GM12878 (cell line): ENCODE data around the gene SLC4A3. TPM values are rescaled to one million over a fixed set of nuclear protein-coding genes. Genes with fewer than 3 reads are reported as not detected.

Experiments used
- ATAC-seq: fragments of 200-7000 bp; cut with Tn5 transposase; 3 replicates; pipeline ENCODE4 v1.9.1; 2020; ENCODE audit warnings: mild to moderate bottlenecking, moderate library complexity
- BruUV-seq: library from RNA; stranded (reverse); fragments of 400-500 nt; replicated peaks from 2 replicates; lab custom pipeline; 2021; lab: Mats Ljungman, UMichigan
- CTCF ChIA-PET: fragments of 300-600 bp; sonication (Branson Sonifier 250); formaldehyde crosslinking; extraction: SDS; loops from one replicate; lab custom pipeline; 2021; ENCODE audit warnings: inconsistent platforms; lab: Yijun Ruan, JAX
- POLR2A ChIA-PET: fragments of 350-600 bp; formaldehyde crosslinking; extraction: SDS; loops from one replicate; lab custom pipeline; 2021; ENCODE audit warnings: inconsistent platforms; lab: Charles Lee
- RAD21 ChIA-PET: fragments of 300-600 bp; sonication (Branson Sonifier 250); formaldehyde crosslinking; loops from one replicate; lab custom pipeline; 2023; ENCODE audit warnings: antibody characterized with exemption; ENCODE audit not compliant: unreplicated experiment; lab: Charles Lee
- SMC1A ChIA-PET: fragments of 300-600 bp; sonication (Branson Sonifier 250); formaldehyde crosslinking; loops from one replicate; lab custom pipeline; 2023; ENCODE audit not compliant: unreplicated experiment, uncharacterized antibody; lab: Charles Lee
- DNase-seq: peaks from one replicate; pipeline ENCODE4 v3.0.0-alpha.2; 2011; ENCODE audit warnings: low read depth, low spot score
- FAIRE-seq: peaks from 3 replicates; lab custom pipeline; 2011; peaks lifted over from hg19 to GRCh38; lab: Jason Lieb, UNC
- H2AFZ ChIP-seq: 2 replicates; pipeline ENCODE4 v1.6.0; 2011; ENCODE audit warnings: low read depth, low read length, control low read depth; ENCODE audit not compliant: control insufficient read depth
- H3K27ac ChIP-seq: 2 replicates; pipeline ENCODE4 v1.5.1; 2011; ENCODE audit warnings: control low read depth; ENCODE audit not compliant: control insufficient read depth, insufficient read depth
- H3K27me3 ChIP-seq, 2 experiments: replicated peaks in 1 of 2; 2 replicates each; pipeline versions ENCODE4 v1.6.0 to v1.6.1; 2011; ENCODE audit warnings: low read length in 1 of 2; ENCODE audit not compliant: control insufficient read depth in 2 of 2, insufficient read depth in 2 of 2
- H3K36me3 ChIP-seq, 2 experiments: 2 replicates each; pipeline ENCODE4 v1.5.1; 2011; ENCODE audit warnings: low read length in 1 of 2; ENCODE audit not compliant: control insufficient read depth in 2 of 2, insufficient read depth in 2 of 2
- H3K4me1 ChIP-seq: 2 replicates; pipeline ENCODE4 v1.6.1; 2011; ENCODE audit warnings: mild to moderate bottlenecking, low read length, moderate library complexity, mixed read lengths; ENCODE audit not compliant: control insufficient read depth, insufficient read depth
- H3K4me2 ChIP-seq: 2 replicates; pipeline ENCODE4 v1.6.0; 2011; ENCODE audit warnings: control low read depth; ENCODE audit not compliant: control insufficient read depth, insufficient read depth
- H3K4me3 ChIP-seq: fragments of 200-600 bp; sonication (generic); 2 replicates; pipeline ENCODE4 v1.5.1; 2016
- H3K79me2 ChIP-seq: 2 replicates; pipeline ENCODE4 v1.6.0; 2011; ENCODE audit warnings: low read length; ENCODE audit not compliant: control insufficient read depth, insufficient read depth
- H3K9ac ChIP-seq: 2 replicates; pipeline ENCODE4 v1.8.0; 2011; ENCODE audit warnings: low read length, control low read depth, mixed read lengths; ENCODE audit not compliant: control insufficient read depth, insufficient read depth
- H3K9me3 ChIP-seq: replicated peaks from 3 replicates; pipeline ENCODE4 v1.5.1; 2011; ENCODE audit warnings: mild to moderate bottlenecking, low read length; ENCODE audit not compliant: control insufficient read depth, insufficient read depth
- H4K20me1 ChIP-seq: 2 replicates; pipeline ENCODE4 v1.6.0; 2011; ENCODE audit not compliant: control insufficient read depth, insufficient read depth
- ATF7 ChIP-seq: fragments of 450-650 bp; IDR thresholded peaks from 2 replicates; pipeline ENCODE4 v1.6.1; 2016; ENCODE audit warnings: low read depth, mild to moderate bottlenecking
- BRCA1 ChIP-seq: IDR thresholded peaks from 2 replicates; pipeline ENCODE4 v1.6.1; 2011; ENCODE audit warnings: low read depth, low read length, improper control_type of control experiment
- CHD2 ChIP-seq: IDR thresholded peaks from 2 replicates; pipeline ENCODE4 v1.6.1; 2011; ENCODE audit warnings: low read depth, low read length, improper control_type of control experiment, borderline replicate concordance
- ELK1 ChIP-seq: IDR thresholded peaks from 2 replicates; pipeline ENCODE4 v1.6.1; 2012; ENCODE audit warnings: low read depth, low read length, improper control_type of control experiment
- IRF5 ChIP-seq: fragments of 450-650 bp; IDR thresholded peaks from 2 replicates; pipeline ENCODE4 v1.6.1; 2017; ENCODE audit warnings: borderline replicate concordance
- MEF2A ChIP-seq: IDR thresholded peaks from 2 replicates; pipeline ENCODE4 v1.6.1; 2011; ENCODE audit warnings: low read depth, mild to moderate bottlenecking, low read length, moderate library complexity; ENCODE audit not compliant: insufficient read depth
- NFYB ChIP-seq: IDR thresholded peaks from 2 replicates; pipeline ENCODE4 v1.6.1; 2011; ENCODE audit warnings: low read depth, mild to moderate bottlenecking, low read length, improper control_type of control experiment, moderate library complexity; ENCODE audit not compliant: insufficient read depth
- RBBP5 ChIP-seq: fragments of 200-600 bp; sonication (generic); conservative IDR thresholded peaks from 2 replicates; pipeline ENCODE4 v1.6.1; 2016
- TAF1 ChIP-seq: IDR thresholded peaks from 2 replicates; pipeline ENCODE4 v1.6.1; 2011; ENCODE audit warnings: mild to moderate bottlenecking, low read depth, low read length, borderline replicate concordance
- WRNIP1 ChIP-seq: IDR thresholded peaks from 2 replicates; pipeline ENCODE4 v1.6.1; 2011; ENCODE audit warnings: low read depth, low read length, improper control_type of control experiment, borderline replicate concordance
- ZBTB33 ChIP-seq: fragments of 450-650 bp; IDR thresholded peaks from 2 replicates; pipeline ENCODE4 v1.6.1; 2017; ENCODE audit warnings: mild to moderate bottlenecking
- ZNF207 ChIP-seq: fragments of 450-650 bp; IDR thresholded peaks from 2 replicates; pipeline ENCODE4 v1.6.1; 2014; ENCODE audit warnings: antibody characterized with exemption, mild to moderate bottlenecking, borderline replicate concordance
- WGBS: methylation state at CpG from one replicate; pipeline ENCODE4 v1.1.6; 2016; ENCODE audit warnings: low lambda C conversion rate; ENCODE audit not compliant: insufficient replicate concordance, insufficient coverage; ENCODE audit errors: missing lambda C conversion rate; 5-methylcytosine and 5-hydroxymethylcytosine counted together
- in situ Hi-C: fragments of 300-500 bp; cut with MboI; formaldehyde crosslinking; loops from 9 replicates; pipeline ENCODE4 v1.14.3; 2018; ENCODE audit warnings: mixed read lengths
- intact Hi-C: fragments of 100-400 bp; cut with micrococcal nuclease; formaldehyde crosslinking; loops from one replicate; pipeline ENCODE4 v1.14.2; 2022; ENCODE audit not compliant: unreplicated experiment
- polyA plus RNA-seq, 11 experiments: library from polyadenylated mRNA; depleted of rRNA in 4 of 11; unstranded in 6 of 11; stranded (reverse) in 5 of 11; fragments of >200 nt; fragmentation: Nextera tagmentation in 4 of 11; fragmentation: Illumina TruSeq in 1 of 11; extraction: Ambion mirVana in 4 of 11; extraction: Trizol in 1 of 11; gene quantifications; 1 replicate in 1 of 11; 2 replicates in 10 of 11; pipeline versions ENCODE4 v1.2.1 to v1.2.3, GENCODE V29; 2011 to 2016; ENCODE audit warnings: inconsistent platforms in 2 of 11, missing spikeins in 2 of 11, low read depth in 1 of 11
- total RNA-seq, 4 experiments: library from RNA; depleted of rRNA in 3 of 4; stranded (reverse); fragments of >200 nt in 3 of 4; fragmentation: Illumina TruSeq in 1 of 4; extraction: Trizol in 1 of 4; gene quantifications; 2 replicates each; pipeline versions ENCODE4 v1.2.1 to v1.2.3, GENCODE V29; 2013 to 2021

The SLC4A3 gene
- total and polyA plus RNA-seq, 10 of the 15 experiments (the other 5 are each of a cell fraction or from before 2014, with no cell fraction given), result 0.05 to 0.08 TPM; not detected in 8

- DNase-seq, result no peak
- FAIRE-seq, result no peak
- no peaks in the 10 kb centered on the region for H3K9me3 ChIP-seq
- H4K20me1 ChIP-seq, result no peaks in the 10 kb centered on the region
- ATAC-seq, result no peak
- no peak for TF ChIP-seq CHD2
- no peak overlapping the region for H3K27ac ChIP-seq
- H3K36me3 ChIP-seq, result no peaks in the 10 kb centered on the region
- H3K4me1 ChIP-seq, result no peaks in the 10 kb centered on the region
- intact Hi-C loops (no loop called here), in situ Hi-C loops (no loop called here)
- WGBS, result 40% methylated on average over 2 of the region's 2 CpGs
- BruUV-seq, result no TSS peak
- H2AFZ ChIP-seq, result no peak overlapping the region
- H3K4me2 ChIP-seq, result no peak overlapping the region
- ChIA-PET SMC1A (no interaction called here), POLR2A (no interaction called here), CTCF (no interaction called here), RAD21 (no interaction called here)
- H3K79me2 ChIP-seq, result no peaks in the 10 kb centered on the region
- H3K9ac ChIP-seq, result no peak overlapping the region
- H3K4me3 ChIP-seq, result no peak overlapping the region
- H3K27me3 ChIP-seq, result no peaks in the 10 kb centered on the region; a peak in 1 of 4 replicates
These were observed 34.3 kb upstream of the SLC4A3 start for GRCh38 chr2:219593154-219593553.

- Histone ChIP-seq H3K4me2 (no peak overlapping the region), H3K79me2 (no peaks in the 10 kb centered on the region), H3K9me3 (no peaks in the 10 kb centered on the region), H4K20me1 (no peaks in the 10 kb centered on the region), H3K4me1 (0 out of 2 replicates have a peak, but pooled peaks cover 8% of the 10 kb centered on the region), H2AFZ (no peak overlapping the region), H3K4me3 (no peak overlapping the region), H3K36me3 (no peaks in the 10 kb centered on the region), H3K9ac (no peak overlapping the region), H3K27me3 (no peaks in the 10 kb centered on the region; a peak in 1 of 4 replicates), H3K27ac (no peak overlapping the region)
- CTCF ChIA-PET, result interaction anchor here (0.8 to 1.2 kb wide), 2 partner anchors 35 to 54 kb away, joined by 3 to 5 read pairs; no protein-coding TSS in a partner anchor
- no peak for DNase-seq
- WGBS, result 50% methylated on average over 2 of the region's 3 CpGs
- in situ Hi-C loops, result no loop called here
- no peak for FAIRE-seq
- SMC1A ChIA-PET, result no interaction called here
- POLR2A ChIA-PET, result interaction anchor here (0.7 kb wide), 3 partner anchors 12 to 63 kb away, joined by 4 to 6 read pairs (median 5); no protein-coding TSS in a partner anchor
- intact Hi-C loops, result loop anchor here (5.0 kb wide), 1 partner anchor 318 kb away; the partner anchor contains the start of gene DNAJB2
- no peak for ATAC-seq
- RAD21 ChIA-PET, result no interaction called here
- BruUV-seq, result no TSS peak
- TF ChIP-seq RBBP5, result no peak
- no peak for TF ChIP-seq WRNIP1
- TF ChIP-seq TAF1, result no peak
- TF ChIP-seq ELK1, result no peak
- TF ChIP-seq ZBTB33, result no peak
- no peak for TF ChIP-seq ZNF207
- TF ChIP-seq MEF2A, result no peak
- TF ChIP-seq ATF7, result no peak
- no peak for TF ChIP-seq BRCA1
- no peak for TF ChIP-seq IRF5
- TF ChIP-seq NFYB, result no peak
These were observed 32.2 kb upstream of the SLC4A3 start for GRCh38 chr2:219595256-219595655.
